ENCODE results near the gene LYAR. TPM values are rescaled to one million over a fixed set of nuclear protein-coding genes. Genes with fewer than 3 reads are reported as not detected.

Gene LYAR
- total and polyA plus RNA-seq, 10 of the 15 experiments (the other 5 are each of a cell fraction or from before 2014, with no cell fraction given): 18.3 to 85.4 (median 40.1) TPM

GRCh38 chr4:4270529-4270928 is 19.4 kb downstream of the LYAR start:
- DNase-seq (ENCODE audit: low read depth, low spot score): no peak
- TF ChIP-seq ATF2 (IDR thresholded peaks at IDR 0.05; ENCODE audit: low read length): no peak
- no peak for TF ChIP-seq MYC (IDR thresholded peaks at IDR 0.05; ENCODE audit: insufficient read depth, insufficient read length, insufficient replicate concordance, low read length, severe bottlenecking)
- TF ChIP-seq HDAC6 (IDR thresholded peaks at IDR 0.05; ENCODE audit: unreplicated experiment): no peak
- TF ChIP-seq EGR1 (IDR thresholded peaks at IDR 0.05; ENCODE audit: borderline replicate concordance in 1 of 2, low read depth in 2 of 2, low read length in 2 of 2): no peak
- no peak for TF ChIP-seq PAX5 (IDR thresholded peaks at IDR 0.05; ENCODE audit: borderline replicate concordance, low read depth, low read length)
- no peak for TF ChIP-seq BCL11A (IDR thresholded peaks at IDR 0.05; ENCODE audit: low read depth, low read length)
- TF ChIP-seq ZBTB11 (CRISPR knock-in tag; IDR thresholded peaks at IDR 0.05): no peak
- no peak for TF ChIP-seq CUX1 (IDR thresholded peaks at IDR 0.05; ENCODE audit: insufficient replicate concordance, low read depth, low read length)
- no peak for TF ChIP-seq MXI1 (IDR thresholded peaks at IDR 0.05; ENCODE audit: low read depth, low read length)
- TF ChIP-seq BHLHE40 (IDR thresholded peaks at IDR 0.05; ENCODE audit: borderline replicate concordance in 1 of 2, low read depth in 2 of 2, low read length in 1 of 2): no peak
- TF ChIP-seq IKZF2 (IDR thresholded peaks at IDR 0.05): no peak
- TF ChIP-seq MAX (IDR thresholded peaks at IDR 0.05; ENCODE audit: low read depth, low read length): no peak
- no peak for TF ChIP-seq MEF2A (IDR thresholded peaks at IDR 0.05; ENCODE audit: insufficient read depth, low read depth, low read length)
- TF ChIP-seq ZNF274 (IDR thresholded peaks at IDR 0.05; ENCODE audit: insufficient read depth, insufficient read length): no peak

More at GRCh38 chr4:4270529-4270928, 19.4 kb downstream of the LYAR start:
- ChIA-PET RAD21 (ENCODE audit: unreplicated experiment) (no interaction called here), CTCF (no interaction called here), SMC1A (ENCODE audit: uncharacterized antibody, unreplicated experiment) (no interaction called here), POLR2A (no interaction called here)
- FAIRE-seq (no peak), ATAC-seq (no peak)
- in situ Hi-C loops (cut with MboI) (no loop called here), intact Hi-C loops (cut with micrococcal nuclease; ENCODE audit: unreplicated experiment) (no loop called here)
- peaks cover 9 to 29% of the 10 kb centered on the region in 2 experiments; a peak in 3 of 4 replicates for H3K36me3 ChIP-seq (ENCODE audit: control insufficient read depth in 2 of 2, insufficient read depth in 2 of 2, low read length in 1 of 2)
- H3K79me2 ChIP-seq (ENCODE audit: control insufficient read depth, insufficient read depth, low read length): no peaks in the 10 kb centered on the region
- no peak overlapping the region for H2AFZ ChIP-seq (ENCODE audit: control insufficient read depth, low read depth, low read length)
- no peaks in the 10 kb centered on the region for H4K20me1 ChIP-seq (ENCODE audit: control insufficient read depth, insufficient read depth)
- no peaks in the 10 kb centered on the region for H3K4me1 ChIP-seq (ENCODE audit: control insufficient read depth, insufficient read depth, low read length)
- no peaks in the 10 kb centered on the region for H3K27me3 ChIP-seq (replicated peaks in 1 of 2; ENCODE audit: control insufficient read depth in 2 of 2, insufficient read depth in 2 of 2, low read length in 1 of 2)
- no peak overlapping the region for H3K9ac ChIP-seq (ENCODE audit: control insufficient read depth, insufficient read depth, low read length)
- WGBS (ENCODE audit: insufficient coverage, insufficient replicate concordance, low lambda C conversion rate, missing lambda C conversion rate): 72% methylated on average over 4 of the region's 4 CpGs
- H3K4me2 ChIP-seq (ENCODE audit: control insufficient read depth, insufficient read depth): no peak overlapping the region
- H3K9me3 ChIP-seq (replicated peaks; ENCODE audit: control insufficient read depth, insufficient read depth, low read length): no peaks in the 10 kb centered on the region
- no peak overlapping the region for H3K27ac ChIP-seq (ENCODE audit: control insufficient read depth, insufficient read depth)
- H3K4me3 ChIP-seq: no peak overlapping the region
- BruUV-seq (replicated peaks): no TSS peak
